Right lobe of liver (tissue), 4 donors: ENCODE data around the gene BAZ2A.

ENCODE experiments used
- CTCF ChIP-seq, 4 donors: fragments of 200-600 bp in 3 of 4; fragments of 450-650 bp in 1 of 4; IDR thresholded peaks; one replicate each; pipeline versions ENCODE4 v1.5.1 to v1.8.0; 2016 to 2022; ENCODE audit warnings: antibody characterized with exemption in 4 of 4, mild to moderate bottlenecking in 2 of 4
- POLR2A ChIP-seq: fragments of 450-650 bp; IDR thresholded peaks from one replicate; pipeline ENCODE4 v1.6.1; 2017; ENCODE audit warnings: antibody characterized with exemption, mild to moderate bottlenecking
- donor health status: DM: no; HTN: no; CAD: no.
- donor health status: DM: no; HTN: no; CAD: no.
- donor health status: DM: no; HTN: yes; CAD: no.

GRCh38 chr12:56581418-56582145 is 48.5 kb downstream of the BAZ2A start:
- TF ChIP-seq CTCF (IDR thresholded peaks at IDR 0.05), result no peak
- TF ChIP-seq POLR2A, result no peak
